ENCODE measurements around the gene EFHD2. TPM values are rescaled to one million over a fixed set of nuclear protein-coding genes. Genes with fewer than 3 reads are reported as not detected.
"Not testable (repeated sequence)": the region's sequence is repeated elsewhere in the genome, so short reads cannot be mapped to it uniquely, and the experiment has no call there.

Gene EFHD2
- total RNA-seq, 2 donors from 2014 or later = 44.6 to 90.4 TPM

- Mint-ChIP-seq H3K27me3 (peaks cover 9% of the 10 kb centered on the region), H3K9me3 (no peaks in the 10 kb centered on the region), H3K27ac (no peak overlapping the region), H3K4me3 (no peak overlapping the region), H3K4me1 (no peaks in the 10 kb centered on the region), H3K36me3 (ENCODE audit: low read depth) (no peaks in the 10 kb centered on the region)
- no peak for ATAC-seq (replicated peaks)
These were observed 26.8 kb upstream of the EFHD2 start for GRCh38 chr1:15382601-15383518.

GRCh38 chr1:15383810-15384209 lies 25.9 kb upstream of the EFHD2 start:
- H3K4me3 Mint-ChIP-seq = no peak overlapping the region
- H3K9me3 Mint-ChIP-seq = no peaks in the 10 kb centered on the region
- no peaks in the 10 kb centered on the region for H3K36me3 Mint-ChIP-seq (ENCODE audit: low read depth)
- H3K27me3 Mint-ChIP-seq = peaks cover 9% of the 10 kb centered on the region
- H3K4me1 Mint-ChIP-seq = no peaks in the 10 kb centered on the region
- no peak overlapping the region for H3K27ac Mint-ChIP-seq
- ATAC-seq (replicated peaks) = no peak

DNA sequence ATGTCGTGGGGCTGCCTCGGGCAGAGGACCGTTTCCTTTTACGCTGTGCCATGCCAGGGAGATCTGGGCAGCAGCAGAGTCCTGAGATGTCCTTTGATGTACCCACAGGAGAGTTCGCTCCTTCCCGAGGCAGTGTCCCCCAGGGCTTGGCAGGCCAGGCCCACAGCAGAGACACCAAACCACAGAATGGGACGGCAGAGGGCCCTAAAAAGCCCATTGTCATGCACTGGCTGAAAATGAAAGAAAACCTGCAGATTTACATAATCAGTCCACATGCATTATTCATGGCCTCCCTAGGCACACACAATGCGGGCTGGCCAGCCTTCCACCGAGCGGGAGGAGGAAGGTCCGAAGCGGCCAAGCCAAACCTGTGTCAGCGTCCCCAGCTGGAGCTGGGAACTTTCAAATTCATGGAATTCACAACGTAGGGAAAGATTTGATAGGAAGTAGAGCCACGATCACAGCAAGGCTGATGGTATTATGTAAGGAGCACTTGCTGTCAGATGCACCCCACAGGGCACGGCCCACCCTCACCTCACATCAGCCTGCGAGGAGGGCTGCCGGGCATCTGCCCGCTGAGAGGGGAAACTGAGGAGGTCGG lies 25.3 kb upstream of the EFHD2 start:
- no peaks in the 10 kb centered on the region for H3K36me3 Mint-ChIP-seq (ENCODE audit: low read depth)
- H3K9me3 Mint-ChIP-seq = no peaks in the 10 kb centered on the region
- no peaks in the 10 kb centered on the region for H3K4me1 Mint-ChIP-seq
- peak; percentile 29 for ATAC-seq (replicated peaks)
- no peak overlapping the region for H3K4me3 Mint-ChIP-seq
- peaks cover 9% of the 10 kb centered on the region for H3K27me3 Mint-ChIP-seq
- H3K27ac Mint-ChIP-seq = no peak overlapping the region

DNA sequence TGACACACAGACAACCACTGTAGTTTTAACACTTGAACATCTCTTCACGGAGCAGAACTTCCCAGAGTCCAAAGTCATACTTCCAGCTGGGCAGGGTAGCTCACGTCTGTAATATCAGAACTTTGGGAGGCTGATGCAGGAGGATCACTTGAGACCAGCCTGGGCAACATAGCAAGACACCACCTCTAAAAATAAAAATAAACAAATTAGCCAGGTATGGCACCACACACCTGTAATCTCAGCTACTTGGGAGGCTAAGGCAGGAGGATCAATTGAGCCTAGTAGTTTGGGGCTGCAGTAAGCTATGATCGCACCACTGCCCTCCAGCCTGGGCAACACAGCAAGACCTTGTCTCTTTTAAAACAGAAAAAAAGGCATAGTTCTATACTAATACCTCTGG lies 24.3 kb upstream of the EFHD2 start:
- no peak overlapping the region for H3K4me3 Mint-ChIP-seq
- H3K4me1 Mint-ChIP-seq = no peaks in the 10 kb centered on the region
- peaks cover 9% of the 10 kb centered on the region for H3K27me3 Mint-ChIP-seq
- no peak overlapping the region for H3K27ac Mint-ChIP-seq
- H3K9me3 Mint-ChIP-seq = no peaks in the 10 kb centered on the region
- ATAC-seq (replicated peaks) = no peak
- H3K36me3 Mint-ChIP-seq (ENCODE audit: low read depth) = no peaks in the 10 kb centered on the region

DNA sequence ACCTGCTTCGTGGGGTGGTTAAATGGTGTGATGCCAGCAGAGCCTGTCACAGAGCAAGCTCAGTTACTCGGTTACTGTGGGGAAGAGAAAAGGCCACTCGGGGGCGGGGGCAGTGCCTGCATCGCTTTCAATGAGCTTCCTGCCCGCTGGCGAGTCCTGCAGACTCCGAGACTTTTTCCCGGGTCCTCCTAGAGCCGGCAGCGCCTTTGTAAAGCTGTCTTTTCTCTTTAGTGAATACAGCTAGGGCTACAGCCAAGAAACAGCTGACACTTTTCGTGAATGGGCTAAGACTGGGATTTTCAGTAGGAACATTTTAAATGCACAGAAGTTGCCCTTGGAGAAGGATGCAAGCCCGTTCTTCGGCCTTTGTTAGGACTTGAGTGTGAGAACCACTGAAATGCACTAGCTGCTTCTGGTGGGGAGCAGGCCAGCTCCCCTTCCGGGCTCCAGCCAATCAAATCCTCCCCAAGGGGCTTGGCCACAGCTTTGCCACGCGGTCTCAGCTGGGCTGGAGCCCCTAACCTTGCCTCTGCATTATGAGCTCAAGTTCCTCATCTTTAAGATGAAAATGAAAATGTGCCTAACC lies 23.4 kb upstream of the EFHD2 start:
- Mint-ChIP-seq H3K27me3 (peaks cover 9% of the 10 kb centered on the region), H3K36me3 (ENCODE audit: low read depth) (no peaks in the 10 kb centered on the region)

DNA sequence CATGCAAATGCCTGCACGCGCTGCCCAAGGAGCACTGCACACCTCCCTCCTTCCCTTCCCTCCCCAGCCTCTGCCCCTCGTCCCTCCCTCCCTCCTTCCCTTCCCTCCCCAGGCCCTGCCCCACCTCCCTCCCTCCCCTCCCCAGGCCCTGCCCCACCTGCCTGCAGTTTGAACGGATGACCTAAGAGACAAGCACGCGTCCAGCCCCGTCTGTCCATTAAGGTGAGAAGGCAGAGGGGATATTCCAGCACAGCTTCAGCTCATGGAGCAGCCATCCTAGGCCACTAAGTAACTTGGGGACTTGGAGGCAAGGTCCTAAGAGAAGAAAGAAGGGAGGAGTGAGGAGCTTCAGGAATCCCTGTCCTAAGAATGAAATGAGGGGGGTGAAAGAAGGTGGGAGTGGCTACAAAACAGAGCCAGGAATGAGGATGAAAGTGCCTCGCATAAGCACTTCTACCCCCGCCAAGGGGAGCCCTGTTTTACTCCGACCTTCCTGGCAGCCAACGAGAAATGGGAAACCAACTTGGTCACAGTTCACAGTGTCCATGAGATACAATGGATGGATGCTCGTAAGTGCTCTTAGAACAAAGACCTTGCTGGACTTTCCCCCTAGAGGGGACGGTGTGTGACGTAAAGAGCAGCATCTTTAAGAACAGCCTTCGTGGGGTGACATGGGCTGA lies 21.3 kb upstream of the EFHD2 start:
- Mint-ChIP-seq H3K4me1 (no peaks in the 10 kb centered on the region), H3K27me3 (peaks cover 9% of the 10 kb centered on the region), H3K9me3 (no peaks in the 10 kb centered on the region), H3K36me3 (ENCODE audit: low read depth) (no peaks in the 10 kb centered on the region), H3K4me3 (no peak overlapping the region), H3K27ac (no peak overlapping the region)
- no peak for ATAC-seq (replicated peaks)

More for the DNA sequence above, 23.4 kb upstream of the EFHD2 start:
- Mint-ChIP-seq H3K9me3 (no peaks in the 10 kb centered on the region), H3K4me1 (no peaks in the 10 kb centered on the region), H3K4me3 (no peak overlapping the region), H3K27ac (no peak overlapping the region)
- no peak for ATAC-seq (replicated peaks)

GRCh38 chr1:15389828-15390227 lies 19.9 kb upstream of the EFHD2 start:
- not testable (repeated sequence) for H3K4me1 Mint-ChIP-seq; H3K27me3 Mint-ChIP-seq; H3K9me3 Mint-ChIP-seq; H3K4me3 Mint-ChIP-seq; H3K36me3 Mint-ChIP-seq (ENCODE audit: low read depth); ATAC-seq (replicated peaks); H3K27ac Mint-ChIP-seq

GRCh38 chr1:15390667-15391066 lies 19.0 kb upstream of the EFHD2 start:
- no peaks in the 10 kb centered on the region for H3K9me3 Mint-ChIP-seq
- no peaks in the 10 kb centered on the region for H3K4me1 Mint-ChIP-seq
- H3K27me3 Mint-ChIP-seq = peaks cover 5% of the 10 kb centered on the region
- no peaks in the 10 kb centered on the region for H3K36me3 Mint-ChIP-seq (ENCODE audit: low read depth)
- no peak overlapping the region for H3K27ac Mint-ChIP-seq
- no peak for ATAC-seq (replicated peaks)
- no peak overlapping the region for H3K4me3 Mint-ChIP-seq

GRCh38 chr1:15391366-15391765 lies 18.3 kb upstream of the EFHD2 start:
- no peak overlapping the region for H3K27ac Mint-ChIP-seq
- H3K27me3 Mint-ChIP-seq = peaks cover 5% of the 10 kb centered on the region
- no peaks in the 10 kb centered on the region for H3K36me3 Mint-ChIP-seq (ENCODE audit: low read depth)
- H3K9me3 Mint-ChIP-seq = no peaks in the 10 kb centered on the region
- no peak for ATAC-seq (replicated peaks)
- H3K4me1 Mint-ChIP-seq = no peaks in the 10 kb centered on the region
- no peak overlapping the region for H3K4me3 Mint-ChIP-seq

GRCh38 chr1:15393475-15394257 lies 16.0 kb upstream of the EFHD2 start:
- Mint-ChIP-seq H3K4me1 (no peaks in the 10 kb centered on the region), H3K36me3 (ENCODE audit: low read depth) (no peaks in the 10 kb centered on the region), H3K4me3 (no peak overlapping the region), H3K27ac (no peak overlapping the region), H3K27me3 (no peaks in the 10 kb centered on the region), H3K9me3 (no peaks in the 10 kb centered on the region)
- ATAC-seq (replicated peaks) = no peak

DNA sequence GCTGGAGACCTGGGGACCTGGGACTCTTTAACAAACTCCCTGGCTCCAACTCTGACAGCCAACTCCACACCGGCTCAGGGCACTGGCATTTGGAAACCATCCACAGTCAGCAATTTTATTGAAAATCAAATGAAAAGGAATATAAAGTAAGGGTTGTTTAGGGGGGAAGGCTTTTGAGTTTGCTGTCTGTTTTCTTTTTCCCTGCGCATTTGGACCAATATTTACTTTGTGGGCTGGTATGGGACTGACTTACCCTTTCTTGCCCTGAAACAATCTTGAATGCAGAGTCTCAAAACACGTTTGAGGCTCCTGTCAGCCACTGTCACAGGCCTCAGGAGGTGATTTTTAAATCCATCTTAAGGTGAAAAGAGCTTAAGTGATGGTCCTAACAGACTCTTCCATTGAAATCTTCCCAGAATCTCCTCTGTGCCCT lies 15.4 kb upstream of the EFHD2 start:
- Mint-ChIP-seq H3K9me3 (no peaks in the 10 kb centered on the region), H3K36me3 (ENCODE audit: low read depth) (no peaks in the 10 kb centered on the region), H3K27me3 (no peaks in the 10 kb centered on the region), H3K27ac (no peak overlapping the region), H3K4me1 (no peaks in the 10 kb centered on the region), H3K4me3 (no peak overlapping the region)
- ATAC-seq (replicated peaks) = no peak

DNA sequence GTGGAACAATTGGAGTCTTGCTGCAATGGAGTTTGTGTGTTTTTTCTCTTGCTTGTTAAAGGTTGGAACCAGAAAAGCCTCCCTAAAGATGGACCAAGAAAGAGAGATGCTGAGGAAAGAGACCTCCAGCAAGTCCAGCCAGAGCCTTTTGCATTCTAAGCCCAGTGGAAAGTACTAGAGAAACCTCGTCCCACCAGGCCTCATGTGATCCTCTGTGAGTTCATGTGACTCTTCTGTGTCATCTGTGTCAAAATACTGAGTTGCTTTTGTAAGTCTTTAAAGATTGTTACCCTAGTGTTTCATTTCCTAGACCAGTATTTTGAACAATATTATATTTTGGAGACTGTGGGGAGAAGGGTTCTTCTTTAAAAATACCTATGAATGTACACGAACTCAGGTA lies 12.5 kb upstream of the EFHD2 start:
- H3K4me1 Mint-ChIP-seq = no peaks in the 10 kb centered on the region
- no peak overlapping the region for H3K4me3 Mint-ChIP-seq
- H3K27ac Mint-ChIP-seq = no peak overlapping the region
- no peaks in the 10 kb centered on the region for H3K27me3 Mint-ChIP-seq
- H3K9me3 Mint-ChIP-seq = no peaks in the 10 kb centered on the region
- ATAC-seq (replicated peaks) = no peak
- no peaks in the 10 kb centered on the region for H3K36me3 Mint-ChIP-seq (ENCODE audit: low read depth)

GRCh38 chr1:15399710-15400109 lies 10.0 kb upstream of the EFHD2 start:
- H3K27ac Mint-ChIP-seq = no peak overlapping the region
- no peak overlapping the region for H3K4me3 Mint-ChIP-seq
- H3K4me1 Mint-ChIP-seq = no peaks in the 10 kb centered on the region
- ATAC-seq (replicated peaks) = no peak
- H3K36me3 Mint-ChIP-seq (ENCODE audit: low read depth) = no peaks in the 10 kb centered on the region
- H3K27me3 Mint-ChIP-seq = no peaks in the 10 kb centered on the region
- H3K9me3 Mint-ChIP-seq = no peaks in the 10 kb centered on the region

DNA sequence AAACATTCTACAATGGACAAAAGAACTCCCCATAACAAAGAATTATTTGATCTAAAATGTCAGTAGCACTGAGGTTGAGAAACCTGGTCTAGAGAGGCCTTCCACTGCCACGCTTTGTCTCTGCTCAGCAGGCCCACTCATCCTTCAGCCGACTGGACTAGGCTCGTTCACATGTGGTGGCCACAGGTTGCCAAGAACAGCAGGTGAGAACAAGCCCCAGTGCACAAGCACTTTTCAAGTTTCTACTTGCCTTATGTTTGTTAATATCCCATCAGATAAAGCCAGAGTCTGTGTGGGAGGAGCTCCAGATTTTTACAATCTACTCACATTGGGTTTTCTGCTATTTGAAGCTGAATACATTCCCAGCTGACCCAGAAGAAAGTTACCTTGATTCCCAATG lies 9.1 kb upstream of the EFHD2 start:
- Mint-ChIP-seq H3K27me3 (no peaks in the 10 kb centered on the region), H3K4me1 (no peaks in the 10 kb centered on the region)

More for the DNA sequence above, 9.1 kb upstream of the EFHD2 start:
- Mint-ChIP-seq H3K36me3 (ENCODE audit: low read depth) (no peaks in the 10 kb centered on the region), H3K27ac (no peak overlapping the region), H3K4me3 (no peak overlapping the region), H3K9me3 (no peaks in the 10 kb centered on the region)
- no peak for ATAC-seq (replicated peaks)

Data from activated T-helper 17 cell treated with anti-CD3 and anti-CD28 coated beads, Interleukin-2, amount 50 U/mL, for 72 hours (primary cell).